GM12878 (cell line): ENCODE measurements around the gene STXBP4. TPM values are rescaled to one million over a fixed set of nuclear protein-coding genes. Genes with fewer than 3 reads are reported as not detected.

Experiments
- ATAC-seq: fragments of 200-7000 bp; cut with Tn5 transposase; 3 replicates; pipeline ENCODE4 v1.9.1; 2020; ENCODE audit warnings: mild to moderate bottlenecking, moderate library complexity
- BruUV-seq: library from RNA; stranded (reverse); fragments of 400-500 nt; replicated peaks from 2 replicates; lab custom pipeline; 2021; lab: Mats Ljungman, UMichigan
- CTCF ChIA-PET: fragments of 300-600 bp; sonication (Branson Sonifier 250); formaldehyde crosslinking; extraction: SDS; loops from one replicate; lab custom pipeline; 2021; ENCODE audit warnings: inconsistent platforms; lab: Yijun Ruan, JAX
- POLR2A ChIA-PET: fragments of 350-600 bp; formaldehyde crosslinking; extraction: SDS; loops from one replicate; lab custom pipeline; 2021; ENCODE audit warnings: inconsistent platforms; lab: Charles Lee
- RAD21 ChIA-PET: fragments of 300-600 bp; sonication (Branson Sonifier 250); formaldehyde crosslinking; loops from one replicate; lab custom pipeline; 2023; ENCODE audit warnings: antibody characterized with exemption; ENCODE audit not compliant: unreplicated experiment; lab: Charles Lee
- SMC1A ChIA-PET: fragments of 300-600 bp; sonication (Branson Sonifier 250); formaldehyde crosslinking; loops from one replicate; lab custom pipeline; 2023; ENCODE audit not compliant: unreplicated experiment, uncharacterized antibody; lab: Charles Lee
- DNase-seq: peaks from one replicate; pipeline ENCODE4 v3.0.0-alpha.2; 2011; ENCODE audit warnings: low read depth, low spot score
- FAIRE-seq: peaks from 3 replicates; lab custom pipeline; 2011; peaks lifted over from hg19 to GRCh38; lab: Jason Lieb, UNC
- H2AFZ ChIP-seq: 2 replicates; pipeline ENCODE4 v1.6.0; 2011; ENCODE audit warnings: low read depth, low read length, control low read depth; ENCODE audit not compliant: control insufficient read depth
- H3K27ac ChIP-seq: 2 replicates; pipeline ENCODE4 v1.5.1; 2011; ENCODE audit warnings: control low read depth; ENCODE audit not compliant: control insufficient read depth, insufficient read depth
- H3K27me3 ChIP-seq, 2 experiments: replicated peaks in 1 of 2; 2 replicates each; pipeline versions ENCODE4 v1.6.0 to v1.6.1; 2011; ENCODE audit warnings: low read length in 1 of 2; ENCODE audit not compliant: control insufficient read depth in 2 of 2, insufficient read depth in 2 of 2
- H3K36me3 ChIP-seq, 2 experiments: 2 replicates each; pipeline ENCODE4 v1.5.1; 2011; ENCODE audit warnings: low read length in 1 of 2; ENCODE audit not compliant: control insufficient read depth in 2 of 2, insufficient read depth in 2 of 2
- H3K4me1 ChIP-seq: 2 replicates; pipeline ENCODE4 v1.6.1; 2011; ENCODE audit warnings: mild to moderate bottlenecking, low read length, moderate library complexity, mixed read lengths; ENCODE audit not compliant: control insufficient read depth, insufficient read depth
- H3K4me2 ChIP-seq: 2 replicates; pipeline ENCODE4 v1.6.0; 2011; ENCODE audit warnings: control low read depth; ENCODE audit not compliant: control insufficient read depth, insufficient read depth
- H3K4me3 ChIP-seq: fragments of 200-600 bp; sonication (generic); 2 replicates; pipeline ENCODE4 v1.5.1; 2016
- H3K79me2 ChIP-seq: 2 replicates; pipeline ENCODE4 v1.6.0; 2011; ENCODE audit warnings: low read length; ENCODE audit not compliant: control insufficient read depth, insufficient read depth
- H3K9ac ChIP-seq: 2 replicates; pipeline ENCODE4 v1.8.0; 2011; ENCODE audit warnings: low read length, control low read depth, mixed read lengths; ENCODE audit not compliant: control insufficient read depth, insufficient read depth
- H3K9me3 ChIP-seq: replicated peaks from 3 replicates; pipeline ENCODE4 v1.5.1; 2011; ENCODE audit warnings: mild to moderate bottlenecking, low read length; ENCODE audit not compliant: control insufficient read depth, insufficient read depth
- H4K20me1 ChIP-seq: 2 replicates; pipeline ENCODE4 v1.6.0; 2011; ENCODE audit not compliant: control insufficient read depth, insufficient read depth
- ATF3 ChIP-seq: IDR thresholded peaks from 2 replicates; pipeline ENCODE4 v1.6.1; 2011; ENCODE audit warnings: low read depth, mild to moderate bottlenecking, low read length, moderate library complexity, borderline replicate concordance; ENCODE audit errors: extremely low read depth
- FOS ChIP-seq: IDR thresholded peaks from 3 replicates; pipeline ENCODE4 v1.6.1; 2011; ENCODE audit warnings: borderline replicate concordance; ENCODE audit not compliant: insufficient read length; ENCODE audit errors: extremely low read depth
- MTA3 ChIP-seq: IDR thresholded peaks from 2 replicates; pipeline ENCODE4 v1.6.1; 2012; ENCODE audit warnings: low read length, inconsistent platforms, borderline replicate concordance
- MYC ChIP-seq: IDR thresholded peaks from 2 replicates; pipeline ENCODE4 v1.6.1; 2011; ENCODE audit warnings: mild to moderate bottlenecking, low read length, moderate library complexity, inconsistent platforms; ENCODE audit not compliant: insufficient read depth, insufficient replicate concordance, insufficient read length, severe bottlenecking
- NFXL1 ChIP-seq: fragments of 450-650 bp; IDR thresholded peaks from 2 replicates; pipeline ENCODE4 v1.6.1; 2017; ENCODE audit warnings: antibody characterized with exemption, mild to moderate bottlenecking, borderline replicate concordance
- NKRF ChIP-seq: fragments of 450-650 bp; conservative IDR thresholded peaks from 2 replicates; pipeline ENCODE4 v1.6.1; 2017; ENCODE audit warnings: mild to moderate bottlenecking, moderate library complexity
- PML ChIP-seq: IDR thresholded peaks from 2 replicates; pipeline ENCODE4 v1.6.1; 2012; ENCODE audit warnings: low read length, inconsistent platforms
- POU2F2 ChIP-seq: IDR thresholded peaks from 3 replicates; pipeline ENCODE4 v1.6.1; 2011; ENCODE audit warnings: low read depth, mild to moderate bottlenecking, low read length, borderline replicate concordance
- STAT3 ChIP-seq: IDR thresholded peaks from 2 replicates; pipeline ENCODE4 v1.6.1; 2011; ENCODE audit warnings: low read depth, low read length, improper control_type of control experiment
- TARDBP ChIP-seq: IDR thresholded peaks from 2 replicates; pipeline ENCODE4 v1.6.1; 2016; ENCODE audit warnings: borderline replicate concordance
- ZZZ3 ChIP-seq: IDR thresholded peaks from 2 replicates; pipeline ENCODE4 v1.6.1; 2011; ENCODE audit warnings: low read depth; ENCODE audit not compliant: control insufficient read depth, insufficient read length
- WGBS: methylation state at CpG from one replicate; pipeline ENCODE4 v1.1.6; 2016; ENCODE audit warnings: low lambda C conversion rate; ENCODE audit not compliant: insufficient replicate concordance, insufficient coverage; ENCODE audit errors: missing lambda C conversion rate; 5-methylcytosine and 5-hydroxymethylcytosine counted together
- in situ Hi-C: fragments of 300-500 bp; cut with MboI; formaldehyde crosslinking; loops from 9 replicates; pipeline ENCODE4 v1.14.3; 2018; ENCODE audit warnings: mixed read lengths
- intact Hi-C: fragments of 100-400 bp; cut with micrococcal nuclease; formaldehyde crosslinking; loops from one replicate; pipeline ENCODE4 v1.14.2; 2022; ENCODE audit not compliant: unreplicated experiment
- polyA plus RNA-seq, 11 experiments: library from polyadenylated mRNA; depleted of rRNA in 4 of 11; unstranded in 6 of 11; stranded (reverse) in 5 of 11; fragments of >200 nt; fragmentation: Nextera tagmentation in 4 of 11; fragmentation: Illumina TruSeq in 1 of 11; extraction: Ambion mirVana in 4 of 11; extraction: Trizol in 1 of 11; gene quantifications; 1 replicate in 1 of 11; 2 replicates in 10 of 11; pipeline versions ENCODE4 v1.2.1 to v1.2.3, GENCODE V29; 2011 to 2016; ENCODE audit warnings: inconsistent platforms in 2 of 11, missing spikeins in 2 of 11, low read depth in 1 of 11
- total RNA-seq, 4 experiments: library from RNA; depleted of rRNA in 3 of 4; stranded (reverse); fragments of >200 nt in 3 of 4; fragmentation: Illumina TruSeq in 1 of 4; extraction: Trizol in 1 of 4; gene quantifications; 2 replicates each; pipeline versions ENCODE4 v1.2.1 to v1.2.3, GENCODE V29; 2013 to 2021

Gene STXBP4
- total and polyA plus RNA-seq, 10 of the 15 experiments (the other 5 are each of a cell fraction or from before 2014, with no cell fraction given) = 4.3 to 11.0 (median 6.7) TPM

GRCh38 chr17:55098765-55099164 is 130.2 kb downstream of the STXBP4 start:
- intact Hi-C loops = no loop called here
- no peak for TF ChIP-seq PML
- TF ChIP-seq MTA3 = no peak
- TF ChIP-seq FOS = no peak
- TF ChIP-seq MYC = no peak
- TF ChIP-seq TARDBP = no peak
- TF ChIP-seq NKRF = no peak
- no peak for TF ChIP-seq POU2F2
- TF ChIP-seq NFXL1 = no peak
- TF ChIP-seq ZZZ3 = no peak
- TF ChIP-seq ATF3 = no peak
- no peak for TF ChIP-seq STAT3
- TF ChIP-seq, all 136 proteins: peak for 0
- H3K79me2 ChIP-seq = no peaks in the 10 kb centered on the region
- no peaks in the 10 kb centered on the region for H3K36me3 ChIP-seq
- no peaks in the 10 kb centered on the region for H4K20me1 ChIP-seq
- H3K27me3 ChIP-seq = no peaks in the 10 kb centered on the region
- H3K9ac ChIP-seq = no peak overlapping the region
- 95% methylated on average over 1 of the region's 1 CpG for WGBS
- FAIRE-seq (no peak), DNase-seq (no peak), ATAC-seq (no peak)
- H3K4me1 ChIP-seq = no peaks in the 10 kb centered on the region
- BruUV-seq = no TSS peak
- in situ Hi-C loops = no loop called here
- H3K4me2 ChIP-seq = no peak overlapping the region
- ChIA-PET CTCF (interaction anchor here (0.6 to 1.2 kb wide), 2 partner anchors 9 to 175 kb away, joined by 3 read pairs; no protein-coding TSS in a partner anchor), POLR2A (no interaction called here), SMC1A (interaction anchor here (2.3 kb wide), 1 partner anchor 9 kb away, joined by 8 read pairs; no protein-coding TSS in a partner anchor), RAD21 (no interaction called here)
- H3K4me3 ChIP-seq = no peak overlapping the region
- H3K9me3 ChIP-seq = no peaks in the 10 kb centered on the region
- no peak overlapping the region for H2AFZ ChIP-seq
- no peak overlapping the region for H3K27ac ChIP-seq
